ENCODE data around the gene PDZD2. TPM values are rescaled to one million over a fixed set of nuclear protein-coding genes. Genes with fewer than 3 reads are reported as not detected.

PDZD2 gene
- total RNA-seq, 1 experiment from 2014 or later: not detected

DNA sequence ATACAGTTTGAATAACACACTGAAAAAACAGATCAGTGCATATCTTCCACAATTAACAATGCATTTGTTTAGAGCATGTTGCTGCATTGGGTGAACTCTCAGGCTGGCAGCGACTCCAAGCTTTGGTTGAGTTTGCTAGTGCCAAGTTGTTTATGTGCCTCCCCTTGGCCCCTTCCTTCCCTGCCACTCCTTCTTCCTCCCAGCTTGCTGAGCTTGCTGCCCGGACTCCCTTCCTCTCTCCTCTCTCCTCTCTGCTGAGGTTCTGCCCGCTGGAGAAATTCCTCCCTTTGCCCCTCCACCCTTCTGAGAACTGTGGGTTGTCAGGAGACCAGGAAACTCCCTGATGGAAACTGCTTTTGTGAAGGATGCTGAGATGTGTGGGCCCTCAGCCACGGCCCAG lies 247.3 kb downstream of the PDZD2 start:
- intact Hi-C loops (cut with micrococcal nuclease; ENCODE audit: unreplicated experiment): no loop called here
- Histone ChIP-seq H2AFZ (no peak overlapping the region), H4K20me1 (ENCODE audit: insufficient read depth) (no peaks in the 10 kb centered on the region), H3K27me3 (ENCODE audit: insufficient read depth, low read depth) (peaks cover 89% of the 10 kb centered on the region), H3K36me3 (ENCODE audit: low read depth) (no peaks in the 10 kb centered on the region), H3K4me2 (no peak overlapping the region), H3K79me2 (ENCODE audit: low read depth) (no peaks in the 10 kb centered on the region), H3K4me3 (no peak overlapping the region), H3F3A (ENCODE audit: insufficient read depth, low read depth) (no peaks in the 10 kb centered on the region), H3K4me1 (replicated peaks; ENCODE audit: insufficient read depth) (no peaks in the 10 kb centered on the region), H3K9me2 (ENCODE audit: insufficient read depth) (no peaks in the 10 kb centered on the region), H3K9me3 (ENCODE audit: insufficient read depth, low read depth) (no peaks in the 10 kb centered on the region), H3K27ac (no peak overlapping the region)
- no TSS peak for BruUV-seq (replicated peaks)
- ChIA-PET POLR2A (ENCODE audit: unreplicated experiment) (no interaction called here), CTCF (no interaction called here)
- TF ChIP-seq EZH2 (IDR thresholded peaks at IDR 0.05; ENCODE audit: low read depth): no peak
- TF ChIP-seq, protein P1, sequence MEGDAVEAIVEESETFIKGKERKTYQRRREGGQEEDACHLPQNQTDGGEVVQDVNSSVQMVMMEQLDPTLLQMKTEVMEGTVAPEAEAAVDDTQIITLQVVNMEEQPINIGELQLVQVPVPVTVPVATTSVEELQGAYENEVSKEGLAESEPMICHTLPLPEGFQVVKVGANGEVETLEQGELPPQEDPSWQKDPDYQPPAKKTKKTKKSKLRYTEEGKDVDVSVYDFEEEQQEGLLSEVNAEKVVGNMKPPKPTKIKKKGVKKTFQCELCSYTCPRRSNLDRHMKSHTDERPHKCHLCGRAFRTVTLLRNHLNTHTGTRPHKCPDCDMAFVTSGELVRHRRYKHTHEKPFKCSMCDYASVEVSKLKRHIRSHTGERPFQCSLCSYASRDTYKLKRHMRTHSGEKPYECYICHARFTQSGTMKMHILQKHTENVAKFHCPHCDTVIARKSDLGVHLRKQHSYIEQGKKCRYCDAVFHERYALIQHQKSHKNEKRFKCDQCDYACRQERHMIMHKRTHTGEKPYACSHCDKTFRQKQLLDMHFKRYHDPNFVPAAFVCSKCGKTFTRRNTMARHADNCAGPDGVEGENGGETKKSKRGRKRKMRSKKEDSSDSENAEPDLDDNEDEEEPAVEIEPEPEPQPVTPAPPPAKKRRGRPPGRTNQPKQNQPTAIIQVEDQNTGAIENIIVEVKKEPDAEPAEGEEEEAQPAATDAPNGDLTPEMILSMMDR (conservative IDR thresholded peaks at IDR 0.05): no peak
- no peak for DNase-seq

DNA sequence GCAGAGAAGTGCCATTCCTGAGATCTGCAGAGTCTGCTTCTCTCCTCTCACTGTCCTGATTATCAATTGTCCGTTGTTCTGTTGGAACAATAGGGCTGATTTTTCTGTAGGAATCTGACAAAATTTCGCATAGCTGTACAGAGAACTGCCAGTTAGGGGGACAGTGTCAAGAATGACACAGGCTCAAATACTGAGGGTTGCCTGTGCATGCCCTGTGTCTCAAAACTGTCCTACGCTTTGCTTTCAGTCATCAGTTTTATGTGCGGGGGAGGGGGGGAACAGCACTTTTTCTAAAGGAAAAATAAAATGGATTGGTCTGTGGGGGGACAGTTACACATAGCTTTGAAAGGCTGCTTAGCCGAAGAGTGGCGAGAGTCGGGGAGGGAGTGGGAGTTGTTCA lies 248.6 kb downstream of the PDZD2 start:
- Histone ChIP-seq H3K36me3 (ENCODE audit: low read depth) (no peaks in the 10 kb centered on the region), H3K27me3 (ENCODE audit: insufficient read depth, low read depth) (peaks cover 90% of the 10 kb centered on the region), H3K4me2 (no peak overlapping the region), H3K4me1 (replicated peaks; ENCODE audit: insufficient read depth) (no peaks in the 10 kb centered on the region), H4K20me1 (ENCODE audit: insufficient read depth) (no peaks in the 10 kb centered on the region), H2AFZ (no peak overlapping the region), H3K9me3 (ENCODE audit: insufficient read depth, low read depth) (no peaks in the 10 kb centered on the region), H3K9me2 (ENCODE audit: insufficient read depth) (no peaks in the 10 kb centered on the region), H3K79me2 (ENCODE audit: low read depth) (no peaks in the 10 kb centered on the region), H3F3A (ENCODE audit: insufficient read depth, low read depth) (no peaks in the 10 kb centered on the region), H3K27ac (no peak overlapping the region), H3K4me3 (no peak overlapping the region)
- TF ChIP-seq, protein P1 (conservative IDR thresholded peaks at IDR 0.05): no peak
- no peak for TF ChIP-seq EZH2 (IDR thresholded peaks at IDR 0.05; ENCODE audit: low read depth)
- ChIA-PET POLR2A (ENCODE audit: unreplicated experiment) (no interaction called here), CTCF (interaction anchor here (0.7 kb wide), 1 partner anchor 389 kb away, joined by 3 read pairs; no protein-coding TSS in a partner anchor)
- BruUV-seq (replicated peaks): no TSS peak
- intact Hi-C loops (cut with micrococcal nuclease; ENCODE audit: unreplicated experiment): no loop called here
- DNase-seq: no peak

DNA sequence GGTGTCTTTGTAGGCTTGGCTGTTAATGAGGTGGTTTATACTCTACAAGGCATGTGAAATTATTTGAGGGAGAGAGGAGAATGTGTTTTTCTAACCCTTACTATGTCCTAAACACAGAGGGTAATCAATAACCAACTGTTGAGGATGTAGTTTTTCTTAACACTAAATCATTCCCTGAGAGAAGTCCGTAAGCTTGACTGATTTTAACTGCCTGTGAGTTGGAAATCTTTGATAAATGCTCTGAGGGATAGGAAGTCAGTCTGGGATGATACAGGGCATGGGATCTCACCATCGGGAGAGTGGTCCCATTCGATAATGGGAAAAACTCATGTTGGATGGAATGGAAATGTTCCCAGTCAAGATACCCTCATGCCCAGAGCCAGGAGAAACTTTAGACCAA lies 249.6 kb downstream of the PDZD2 start:
- Histone ChIP-seq H3K36me3 (ENCODE audit: low read depth) (no peaks in the 10 kb centered on the region), H3K27me3 (ENCODE audit: insufficient read depth, low read depth) (peaks cover 84% of the 10 kb centered on the region), H3K27ac (no peak overlapping the region), H3F3A (ENCODE audit: insufficient read depth, low read depth) (no peaks in the 10 kb centered on the region), H2AFZ (no peak overlapping the region), H4K20me1 (ENCODE audit: insufficient read depth) (no peaks in the 10 kb centered on the region), H3K9me3 (ENCODE audit: insufficient read depth, low read depth) (no peaks in the 10 kb centered on the region), H3K79me2 (ENCODE audit: low read depth) (no peaks in the 10 kb centered on the region), H3K4me2 (no peak overlapping the region), H3K9me2 (ENCODE audit: insufficient read depth) (no peaks in the 10 kb centered on the region), H3K4me1 (replicated peaks; ENCODE audit: insufficient read depth) (no peaks in the 10 kb centered on the region), H3K4me3 (no peak overlapping the region)
- intact Hi-C loops (cut with micrococcal nuclease; ENCODE audit: unreplicated experiment): no loop called here
- POLR2A ChIA-PET (ENCODE audit: unreplicated experiment): no interaction called here
- no peak for DNase-seq
- CTCF ChIA-PET: no interaction called here
- BruUV-seq (replicated peaks): no TSS peak
- TF ChIP-seq, protein P1 (conservative IDR thresholded peaks at IDR 0.05): no peak
- TF ChIP-seq EZH2 (IDR thresholded peaks at IDR 0.05; ENCODE audit: low read depth): no peak

Measured in PC-9 (cell line).